ENCODE results near the gene RLBP1.

Gene RLBP1

DNA sequence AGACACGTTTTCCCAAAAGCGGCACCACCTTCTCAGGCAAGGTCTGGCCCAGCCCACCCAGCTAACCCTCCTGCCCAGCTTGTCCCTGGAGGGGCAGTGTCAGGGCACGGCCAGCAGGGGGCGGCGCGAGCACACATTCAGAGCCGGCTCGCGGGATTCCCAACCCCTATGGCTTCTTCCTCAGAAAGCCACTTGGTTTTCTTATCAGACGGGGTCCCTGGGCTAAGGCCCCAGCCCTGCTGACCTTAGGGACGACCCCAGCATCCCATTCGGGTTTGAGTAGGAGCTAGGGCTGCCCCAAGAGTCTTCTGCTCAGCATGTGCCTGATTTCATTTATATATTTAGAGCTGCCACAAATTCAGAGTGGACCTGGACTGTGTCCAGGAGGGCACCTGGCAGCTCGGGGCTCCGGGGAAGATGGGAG lies 14.5 kb downstream of the RLBP1 start:
- Histone ChIP-seq H4K20me1 (ENCODE audit: control insufficient read depth, insufficient read depth, low read depth, low read length) (no peaks in the 10 kb centered on the region), H3F3A (ENCODE audit: control insufficient read depth, insufficient read depth) (no peaks in the 10 kb centered on the region), H3K4me1 (ENCODE audit: control insufficient read depth, low read length) (peaks cover 6% of the 10 kb centered on the region), H3K4me3 (ENCODE audit: low read length) (no peak overlapping the region), H3K36me3 (ENCODE audit: control insufficient read depth, low read length) (no peaks in the 10 kb centered on the region), H3K4me2 (ENCODE audit: low read length) (peak overlapping the region; percentile 45), H3K9me2 (replicated peaks; ENCODE audit: control insufficient read depth, low read length) (no peaks in the 10 kb centered on the region), H3K9me3 (ENCODE audit: control insufficient read depth, insufficient read depth, low read length) (no peaks in the 10 kb centered on the region), H3K79me2 (ENCODE audit: control insufficient read depth, low read length) (no peaks in the 10 kb centered on the region), H3K27ac (ENCODE audit: low read depth, low read length) (no peak overlapping the region), H3K27me3 (ENCODE audit: control insufficient read depth, low read length) (peaks cover 11% of the 10 kb centered on the region; the same call in 1 of the 2 replicates)
- no peak for TF ChIP-seq EZH2phosphoT487 (IDR thresholded peaks at IDR 0.05; ENCODE audit: borderline replicate concordance, low read length)
- TF ChIP-seq, protein P1, sequence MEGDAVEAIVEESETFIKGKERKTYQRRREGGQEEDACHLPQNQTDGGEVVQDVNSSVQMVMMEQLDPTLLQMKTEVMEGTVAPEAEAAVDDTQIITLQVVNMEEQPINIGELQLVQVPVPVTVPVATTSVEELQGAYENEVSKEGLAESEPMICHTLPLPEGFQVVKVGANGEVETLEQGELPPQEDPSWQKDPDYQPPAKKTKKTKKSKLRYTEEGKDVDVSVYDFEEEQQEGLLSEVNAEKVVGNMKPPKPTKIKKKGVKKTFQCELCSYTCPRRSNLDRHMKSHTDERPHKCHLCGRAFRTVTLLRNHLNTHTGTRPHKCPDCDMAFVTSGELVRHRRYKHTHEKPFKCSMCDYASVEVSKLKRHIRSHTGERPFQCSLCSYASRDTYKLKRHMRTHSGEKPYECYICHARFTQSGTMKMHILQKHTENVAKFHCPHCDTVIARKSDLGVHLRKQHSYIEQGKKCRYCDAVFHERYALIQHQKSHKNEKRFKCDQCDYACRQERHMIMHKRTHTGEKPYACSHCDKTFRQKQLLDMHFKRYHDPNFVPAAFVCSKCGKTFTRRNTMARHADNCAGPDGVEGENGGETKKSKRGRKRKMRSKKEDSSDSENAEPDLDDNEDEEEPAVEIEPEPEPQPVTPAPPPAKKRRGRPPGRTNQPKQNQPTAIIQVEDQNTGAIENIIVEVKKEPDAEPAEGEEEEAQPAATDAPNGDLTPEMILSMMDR (IDR thresholded peaks at IDR 0.05; ENCODE audit: low read depth, low read length, poor library complexity, severe bottlenecking): peak; percentile 97

GRCh38 chr15:89205991-89206585 lies 15.3 kb downstream of the RLBP1 start:
- no peak for TF ChIP-seq EZH2phosphoT487 (IDR thresholded peaks at IDR 0.05; ENCODE audit: borderline replicate concordance, low read length)
- TF ChIP-seq, protein P1 (IDR thresholded peaks at IDR 0.05; ENCODE audit: low read depth, low read length, poor library complexity, severe bottlenecking): no peak
- H3K4me1 ChIP-seq (ENCODE audit: control insufficient read depth, low read length): peaks cover 6% of the 10 kb centered on the region
- H4K20me1 ChIP-seq (ENCODE audit: control insufficient read depth, insufficient read depth, low read depth, low read length): no peaks in the 10 kb centered on the region
- H3K4me3 ChIP-seq (ENCODE audit: low read length): no peak overlapping the region
- H3K9me3 ChIP-seq (ENCODE audit: control insufficient read depth, insufficient read depth, low read length): no peaks in the 10 kb centered on the region
- H3K27ac ChIP-seq (ENCODE audit: low read depth, low read length): no peak overlapping the region
- H3K27me3 ChIP-seq (ENCODE audit: control insufficient read depth, low read length): peaks cover 7% of the 10 kb centered on the region; the same call in 1 of the 2 replicates
- no peaks in the 10 kb centered on the region for H3K36me3 ChIP-seq (ENCODE audit: control insufficient read depth, low read length)
- no peaks in the 10 kb centered on the region for H3K9me2 ChIP-seq (replicated peaks; ENCODE audit: control insufficient read depth, low read length)
- no peaks in the 10 kb centered on the region for H3F3A ChIP-seq (ENCODE audit: control insufficient read depth, insufficient read depth)
- no peaks in the 10 kb centered on the region for H3K79me2 ChIP-seq (ENCODE audit: control insufficient read depth, low read length)
- H3K4me2 ChIP-seq (ENCODE audit: low read length): no peak overlapping the region

GRCh38 chr15:89203705-89204273 lies 17.6 kb downstream of the RLBP1 start:
- Histone ChIP-seq H3K27me3 (ENCODE audit: control insufficient read depth, low read length) (peaks cover 5% of the 10 kb centered on the region; the same call in 1 of the 2 replicates), H3K4me3 (ENCODE audit: low read length) (no peak overlapping the region), H3F3A (ENCODE audit: control insufficient read depth, insufficient read depth) (no peaks in the 10 kb centered on the region), H4K20me1 (ENCODE audit: control insufficient read depth, insufficient read depth, low read depth, low read length) (no peaks in the 10 kb centered on the region), H3K9me3 (ENCODE audit: control insufficient read depth, insufficient read depth, low read length) (no peaks in the 10 kb centered on the region), H3K79me2 (ENCODE audit: control insufficient read depth, low read length) (no peaks in the 10 kb centered on the region), H3K27ac (ENCODE audit: low read depth, low read length) (no peak overlapping the region), H3K36me3 (ENCODE audit: control insufficient read depth, low read length) (no peaks in the 10 kb centered on the region), H3K4me1 (ENCODE audit: control insufficient read depth, low read length) (peaks cover 6% of the 10 kb centered on the region), H3K9me2 (replicated peaks; ENCODE audit: control insufficient read depth, low read length) (no peaks in the 10 kb centered on the region), H3K4me2 (ENCODE audit: low read length) (no peak overlapping the region)
- no peak for TF ChIP-seq EZH2phosphoT487 (IDR thresholded peaks at IDR 0.05; ENCODE audit: borderline replicate concordance, low read length)
- TF ChIP-seq, protein P1 (IDR thresholded peaks at IDR 0.05; ENCODE audit: low read depth, low read length, poor library complexity, severe bottlenecking): no peak

Data from DOHH2 (cell line).